Posterior cingulate gyrus (tissue), 11 donors: ENCODE data around the gene WFDC5.

Experiments used
- DNase-seq, 10 donors: peaks; one replicate each; pipeline versions ENCODE4 v3.0.0 to v3.0.0-alpha.2; 2020 to 2021; ENCODE audit warnings: mixed read lengths in 3 of 10
- intact Hi-C: fragments of 100-400 bp; cut with DNase I; formaldehyde crosslinking; loops from one replicate; pipeline ENCODE4 v1.15.1; 2023

WFDC5 gene

GRCh38 chr20:45061244-45061643, 53.7 kb downstream of the WFDC5 start:
- no peak for DNase-seq
- intact Hi-C loops, result no loop called here

GRCh38 chr20:45060294-45060693, 54.7 kb downstream of the WFDC5 start:
- DNase-seq, result no peak
- intact Hi-C loops, result no loop called here
